LNCaP clone FGC (cell line): ENCODE data around the gene LRRC8C.

Source experiments
- DNase-seq: peaks from one replicate; pipeline ENCODE4 v3.0.0-alpha.2; 2011; ENCODE audit warnings: low read depth
- H3K4me3 ChIP-seq: 2 replicates; pipeline ENCODE4 v1.5.1; 2011; ENCODE audit warnings: mild to moderate bottlenecking, low read depth, low read length, control low read depth
- CTCF ChIP-seq: IDR thresholded peaks from 2 replicates; pipeline ENCODE4 v1.5.1; 2012; ENCODE audit warnings: mild to moderate bottlenecking; ENCODE audit not compliant: control insufficient read depth, insufficient read depth; ENCODE audit errors: extremely low read depth

LRRC8C gene

DNA sequence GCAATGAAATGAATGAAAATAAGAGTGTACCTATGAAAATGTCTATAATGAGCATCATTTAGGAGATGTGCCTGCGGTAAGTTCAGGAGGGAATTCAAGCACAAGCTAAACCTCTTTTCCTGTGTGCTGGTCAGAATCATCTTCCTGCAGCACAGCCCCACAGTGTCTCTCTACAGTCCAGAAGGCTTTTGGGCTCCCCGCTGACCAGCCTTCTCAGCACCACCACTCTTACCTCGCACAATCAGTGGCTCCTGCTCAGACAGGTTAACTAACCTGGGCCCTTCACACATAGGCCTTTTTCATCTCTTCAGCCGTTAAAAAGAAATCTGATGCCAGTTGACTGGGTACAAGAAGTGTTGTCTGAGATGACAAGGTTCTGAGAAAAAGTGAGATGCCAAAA lies 57.7 kb downstream of the LRRC8C start:
- DNase-seq = no peak
- no peak for TF ChIP-seq CTCF
- no peak overlapping the region for H3K4me3 ChIP-seq

DNA sequence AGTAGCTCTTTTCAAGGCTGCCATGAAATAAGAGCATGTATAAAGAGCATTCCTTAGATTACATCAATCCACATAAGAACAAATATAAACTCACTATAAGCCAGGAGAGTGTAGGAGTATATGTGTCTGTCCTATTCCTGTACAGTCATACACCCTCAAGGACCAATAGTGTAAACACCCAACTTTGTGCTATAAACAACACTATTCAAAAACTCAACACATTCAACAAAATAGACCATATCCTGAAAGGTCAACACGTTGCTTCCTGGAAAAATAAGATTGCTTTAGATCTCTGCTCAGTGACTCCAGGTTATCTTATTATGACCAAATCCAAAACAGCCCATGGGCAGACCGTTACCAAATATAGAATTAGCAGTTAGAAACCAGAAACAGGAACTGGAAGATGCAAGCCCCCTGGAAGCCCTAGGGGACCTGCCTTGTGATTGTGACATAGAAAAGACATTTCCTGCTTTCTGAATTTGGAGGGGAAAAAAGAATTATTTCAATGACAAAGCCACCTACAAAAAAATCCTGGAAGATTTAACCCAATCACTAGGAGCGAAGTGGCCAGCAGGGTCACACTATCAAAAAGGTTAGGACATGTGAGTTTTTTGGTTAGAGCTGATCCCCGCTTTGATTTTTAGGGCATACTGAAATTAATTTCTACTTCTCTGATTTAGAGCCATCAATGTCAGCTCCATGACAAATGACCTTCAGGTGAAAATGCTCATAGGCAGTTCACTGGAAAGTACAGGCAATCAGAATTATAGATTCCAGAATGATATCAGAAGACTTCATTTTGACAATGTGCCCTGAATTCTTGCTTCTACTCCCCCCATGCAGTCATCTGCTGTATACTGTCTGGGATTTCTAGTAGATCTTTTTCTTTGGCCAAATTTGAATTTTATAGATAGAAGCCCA lies 59.9 kb downstream of the LRRC8C start:
- DNase-seq = no peak
- TF ChIP-seq CTCF = no peak
- H3K4me3 ChIP-seq = no peak overlapping the region

GRCh38 chr1:89695847-89696246 lies 62.9 kb downstream of the LRRC8C start:
- no peak for DNase-seq
- H3K4me3 ChIP-seq = no peak overlapping the region
- no peak for TF ChIP-seq CTCF

DNA sequence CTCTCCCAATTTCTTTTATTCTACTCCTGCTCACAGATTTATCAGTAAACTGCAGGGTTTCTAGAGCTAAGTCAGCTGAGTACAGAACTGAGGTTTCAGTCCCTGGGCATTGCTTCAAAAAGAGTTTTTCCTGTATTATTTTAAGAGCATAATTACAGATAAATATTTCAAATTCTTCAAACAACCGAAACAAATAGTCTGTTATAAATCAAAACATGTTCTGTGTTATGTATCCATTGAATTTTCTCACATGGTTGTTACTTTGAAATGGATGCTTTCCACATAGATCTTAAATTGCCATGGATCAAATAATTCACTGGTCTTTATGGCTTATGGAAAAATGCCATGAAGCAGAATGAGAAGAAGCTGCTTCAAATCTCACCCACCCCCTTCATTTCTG lies 64.5 kb downstream of the LRRC8C start:
- no peak overlapping the region for H3K4me3 ChIP-seq
- DNase-seq = no peak
- no peak for TF ChIP-seq CTCF

- H3K4me3 ChIP-seq = no peak overlapping the region
- no peak for TF ChIP-seq CTCF
- no peak for DNase-seq
Measured at GRCh38 chr1:89698020-89698560, 65.2 kb downstream of the LRRC8C start.

DNA sequence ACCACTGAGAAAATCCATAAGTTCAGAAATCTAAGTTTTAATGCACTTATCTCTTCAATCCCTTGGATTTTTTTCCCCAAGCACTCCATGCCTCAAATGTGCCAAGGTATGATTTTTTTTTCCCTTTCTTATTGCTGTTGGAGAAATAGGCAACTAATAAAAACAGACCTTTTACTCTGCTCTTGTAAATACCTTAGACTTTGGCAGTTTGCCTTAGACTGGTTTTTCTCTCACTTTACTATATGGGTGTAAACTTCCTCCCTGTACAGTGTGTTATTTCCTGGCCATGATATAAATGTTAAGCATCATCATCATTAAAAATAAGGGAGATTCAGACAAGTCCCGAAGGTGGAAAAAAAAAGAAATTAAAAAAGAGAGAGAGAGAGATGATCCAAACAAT lies 65.7 kb downstream of the LRRC8C start:
- H3K4me3 ChIP-seq = no peak overlapping the region
- DNase-seq = peak; percentile 87
- no peak for TF ChIP-seq CTCF
